Pancreas (tissue), 10 donors: ENCODE measurements around the gene TCF7L2. TPM values are rescaled to one million over a fixed set of nuclear protein-coding genes. Genes with fewer than 3 reads are reported as not detected.

Source experiments
- ATAC-seq, 4 donors: fragments of 200-7000 bp; cut with Tn5 transposase; one replicate each; pipeline versions ENCODE4 v1.8.0 to v1.9.1; 2020; ENCODE audit warnings: mild to moderate bottlenecking in 4 of 4, moderate library complexity in 4 of 4
- DNase-seq, 6 donors: peaks; one replicate each; pipeline ENCODE4 v3.0.0-alpha.2; 2020
- FAIRE-seq: peaks from 2 replicates; lab custom pipeline; 2012; peaks lifted over from hg19 to GRCh38; lab: Jason Lieb, UNC
- H3K27ac ChIP-seq, 4 donors: fragments of 200-600 bp; sonication (generic); 1 replicate in 3 of 4; 2 replicates in 1 of 4; pipeline versions ENCODE4 v1.5.0 to v1.8.0; 2020
- H3K27me3 ChIP-seq, 4 donors: fragments of 200-600 bp; one replicate each; pipeline ENCODE4 v1.8.0; 2021
- H3K36me3 ChIP-seq, 3 donors: fragments of 200-600 bp; sonication (generic) in 1 of 3; one replicate each; pipeline versions ENCODE4 v1.5.0 to v1.8.0; 2020 to 2021
- H3K4me1 ChIP-seq, 3 donors: fragments of 200-600 bp; one replicate each; pipeline ENCODE4 v1.8.0; 2021
- H3K4me3 ChIP-seq, 4 donors: fragments of 200-600 bp; sonication (generic) in 2 of 4; one replicate each; pipeline versions ENCODE4 v1.5.0 to v1.8.0; 2020 to 2021
- H3K9me3 ChIP-seq, 4 donors: fragments of 200-600 bp; one replicate each; pipeline ENCODE4 v1.8.0; 2021
- WGBS, 2 donors: extraction: QIAGEN DNeasy Blood & Tissue Kit; methylation state at CpG; one replicate each; pipeline ENCODE4 v1.1.7; 2013; 5-methylcytosine and 5-hydroxymethylcytosine counted together
- intact Hi-C, 3 donors: fragments of 100-400 bp; cut with DNase I; formaldehyde crosslinking; loops; one replicate each; pipeline versions ENCODE4 v1.11.1 to v1.14.2; 2022
- polyA plus RNA-seq, 2 donors: library from polyadenylated mRNA; stranded (reverse); fragments of 200-250 nt; gene quantifications; one replicate each; pipeline ENCODE4 v1.2.3, GENCODE V29; 2013
- total RNA-seq, 6 donors: library from RNA; stranded (reverse); fragmentation: NEBNext Ultra II Directional in 4 of 6; extraction: Animal tissue kit (Norgen Biotek cat#: 25700) in 4 of 6; gene quantifications; one replicate each; pipeline versions ENCODE4 v1.2.1 to v1.2.4, GENCODE V29; 2021 to 2023
- TF ChIP-seq, protein P1 (sequence below), 4 donors: fragments of 200-600 bp; sonication (generic) in 3 of 4; IDR thresholded peaks; one replicate each; pipeline versions ENCODE4 v1.5.0 to v1.8.0; 2021; ENCODE audit warnings: antibody characterized with exemption in 4 of 4
- donor health status: healthy with polysubstance abuse.
- donor health status: DM: no; HTN: no; CAD: no; lungs with moderate emphysema.
- donor health status: DM: no; HTN: no; CAD: no.
- donor health status: control.
- donor health status: control.
- donor health status: Bipolar disorder and iron deficiency.
- donor health status: DM: yes; HTN: yes; CAD: no.
- donor health status: DM: no; HTN: no; CAD: no.
- donor health status: DM: no; HTN: no; CAD: no.
- donor health status: DM: yes; HTN: yes; CAD: no.

The TCF7L2 gene
- total and polyA plus RNA-seq, 8 donors = 7.9 to 22.3 (median 11.6) TPM

DNA sequence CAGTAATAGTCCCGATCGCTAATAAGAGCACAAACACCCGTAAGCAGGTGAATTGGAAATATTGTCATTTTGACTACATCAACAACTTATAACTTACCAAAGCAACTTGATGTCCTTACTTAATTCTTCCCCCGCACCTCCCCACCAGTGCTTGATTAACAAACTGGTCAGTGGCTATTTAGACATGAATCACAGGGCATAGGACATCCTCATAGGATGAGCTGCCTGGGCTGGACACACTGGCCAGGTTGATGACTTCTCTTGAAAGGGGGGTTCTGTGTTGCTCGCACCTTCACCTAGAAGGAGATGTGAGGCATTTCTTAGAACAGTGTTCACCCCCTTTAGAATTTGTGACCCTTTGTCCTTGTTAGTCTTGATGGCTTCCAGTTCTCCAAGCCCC is 163.2 kb downstream of the TCF7L2 start:
- Histone ChIP-seq H3K36me3 (no peaks in the 10 kb centered on the region), H3K4me3 (no peak overlapping the region), H3K9me3 (no peaks in the 10 kb centered on the region), H3K27ac (peak overlapping the region in 2 of 4 donors; percentile 63 to 71), H3K27me3 (no peaks in the 10 kb centered on the region), H3K4me1 (peaks cover 21 to 47% (median 46%) of the 10 kb centered on the region in 3 donors)
- WGBS, 2 donors = 83 to 88% methylated on average over 5 of the region's 5 CpGs
- intact Hi-C loops = no loop called here
- TF ChIP-seq, protein P1, sequence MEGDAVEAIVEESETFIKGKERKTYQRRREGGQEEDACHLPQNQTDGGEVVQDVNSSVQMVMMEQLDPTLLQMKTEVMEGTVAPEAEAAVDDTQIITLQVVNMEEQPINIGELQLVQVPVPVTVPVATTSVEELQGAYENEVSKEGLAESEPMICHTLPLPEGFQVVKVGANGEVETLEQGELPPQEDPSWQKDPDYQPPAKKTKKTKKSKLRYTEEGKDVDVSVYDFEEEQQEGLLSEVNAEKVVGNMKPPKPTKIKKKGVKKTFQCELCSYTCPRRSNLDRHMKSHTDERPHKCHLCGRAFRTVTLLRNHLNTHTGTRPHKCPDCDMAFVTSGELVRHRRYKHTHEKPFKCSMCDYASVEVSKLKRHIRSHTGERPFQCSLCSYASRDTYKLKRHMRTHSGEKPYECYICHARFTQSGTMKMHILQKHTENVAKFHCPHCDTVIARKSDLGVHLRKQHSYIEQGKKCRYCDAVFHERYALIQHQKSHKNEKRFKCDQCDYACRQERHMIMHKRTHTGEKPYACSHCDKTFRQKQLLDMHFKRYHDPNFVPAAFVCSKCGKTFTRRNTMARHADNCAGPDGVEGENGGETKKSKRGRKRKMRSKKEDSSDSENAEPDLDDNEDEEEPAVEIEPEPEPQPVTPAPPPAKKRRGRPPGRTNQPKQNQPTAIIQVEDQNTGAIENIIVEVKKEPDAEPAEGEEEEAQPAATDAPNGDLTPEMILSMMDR (IDR thresholded peaks at IDR 0.05) = no peak
- FAIRE-seq = no peak
- peak in 2 of 4 donors; percentile 8 to 9 for ATAC-seq
- no peak for DNase-seq

DNA sequence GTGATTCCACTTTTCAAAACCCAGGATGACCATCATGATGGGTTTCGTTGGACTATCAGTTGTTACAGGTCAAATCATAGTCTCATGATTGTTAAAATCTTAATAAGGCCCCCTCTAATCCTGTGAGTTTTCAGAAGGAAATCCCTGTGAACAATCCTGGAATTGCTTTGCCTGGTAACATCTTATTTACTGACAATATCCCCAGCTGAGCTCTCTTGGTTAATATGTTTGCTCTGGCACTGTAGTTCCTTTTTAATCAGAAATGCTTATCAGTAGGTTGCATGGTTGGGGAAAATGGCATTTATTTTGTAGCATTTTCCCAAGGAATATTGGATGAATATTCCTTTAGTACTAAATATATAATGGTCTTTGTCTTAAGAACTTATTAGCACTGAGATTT is 163.9 kb downstream of the TCF7L2 start:
- Histone ChIP-seq H3K4me3 (no peak overlapping the region), H3K27ac (peak overlapping the region in 3 of 4 donors; percentile 4 to 71 (median 63)), H3K27me3 (no peaks in the 10 kb centered on the region), H3K36me3 (no peaks in the 10 kb centered on the region), H3K9me3 (no peaks in the 10 kb centered on the region), H3K4me1 (peaks cover 21 to 47% (median 46%) of the 10 kb centered on the region in 3 donors)
- DNase-seq (no peak), ATAC-seq (peak; percentile 35 to 74 (median 65)), FAIRE-seq (no peak)
- 32 to 47% methylated on average over 1 of the region's 1 CpG for WGBS, 2 donors
- TF ChIP-seq, protein P1 (IDR thresholded peaks at IDR 0.05) = no peak
- intact Hi-C loops = no loop called here

DNA sequence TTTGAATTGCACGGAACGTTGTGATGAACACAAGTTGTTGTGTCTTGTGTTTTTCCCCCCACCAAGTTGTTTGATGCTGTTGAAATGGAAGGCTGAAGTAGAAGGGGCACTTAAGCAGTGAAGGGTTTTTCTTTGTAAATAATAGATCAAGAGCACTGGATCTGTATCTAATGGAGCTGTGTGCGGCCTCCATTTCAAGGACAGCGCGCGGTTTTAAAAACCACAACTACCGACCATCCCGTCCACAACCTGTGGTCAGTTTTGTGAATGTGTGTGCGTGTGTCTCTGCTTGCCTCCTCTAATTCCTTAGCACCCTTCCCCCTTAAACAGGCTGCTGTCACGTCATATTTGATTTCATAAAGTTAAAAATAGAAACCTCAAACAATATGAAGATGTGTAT is 165.5 kb downstream of the TCF7L2 start:
- H3K36me3 ChIP-seq = no peaks in the 10 kb centered on the region
- 84 to 89% methylated on average over 10 of the region's 10 CpGs for WGBS, 2 donors
- TF ChIP-seq, protein P1 (IDR thresholded peaks at IDR 0.05) = no peak
- peaks cover 21 to 47% (median 46%) of the 10 kb centered on the region in 3 donors for H3K4me1 ChIP-seq
- ATAC-seq (no peak), DNase-seq (no peak), FAIRE-seq (no peak)
- H3K9me3 ChIP-seq = no peaks in the 10 kb centered on the region
- intact Hi-C loops = no loop called here
- H3K4me3 ChIP-seq = no peak overlapping the region
- no peak overlapping the region for H3K27ac ChIP-seq
- no peaks in the 10 kb centered on the region for H3K27me3 ChIP-seq

DNA sequence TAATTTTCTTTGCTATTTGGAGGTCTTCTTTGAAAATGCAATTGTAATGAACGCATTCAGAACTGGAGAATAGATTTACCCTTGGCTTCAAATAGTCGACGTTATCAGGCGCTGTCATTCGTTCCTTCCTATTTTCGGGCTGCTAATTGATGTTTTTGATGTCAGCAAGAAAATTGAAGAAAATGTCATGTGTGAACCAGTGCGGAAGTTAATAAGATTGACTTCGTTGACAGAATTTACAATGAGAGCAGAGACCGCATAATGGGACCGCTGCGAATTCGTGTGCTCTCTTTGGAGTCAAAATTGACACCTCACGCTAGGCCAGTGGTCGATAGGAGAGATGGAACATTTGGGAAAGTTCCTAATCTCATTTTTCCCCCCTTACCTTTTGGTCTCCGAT is 168.8 kb downstream of the TCF7L2 start:
- Histone ChIP-seq H3K36me3 (no peaks in the 10 kb centered on the region), H3K27me3 (no peaks in the 10 kb centered on the region), H3K27ac (no peak overlapping the region), H3K4me3 (no peak overlapping the region), H3K4me1 (peaks cover 7 to 23% (median 18%) of the 10 kb centered on the region in 3 donors), H3K9me3 (no peaks in the 10 kb centered on the region)
- intact Hi-C loops = no loop called here
- FAIRE-seq (no peak), ATAC-seq (no peak), DNase-seq (no peak)
- TF ChIP-seq, protein P1 (IDR thresholded peaks at IDR 0.05) = no peak
- 96 to 97% methylated on average over 15 of the region's 15 CpGs for WGBS, 2 donors

DNA sequence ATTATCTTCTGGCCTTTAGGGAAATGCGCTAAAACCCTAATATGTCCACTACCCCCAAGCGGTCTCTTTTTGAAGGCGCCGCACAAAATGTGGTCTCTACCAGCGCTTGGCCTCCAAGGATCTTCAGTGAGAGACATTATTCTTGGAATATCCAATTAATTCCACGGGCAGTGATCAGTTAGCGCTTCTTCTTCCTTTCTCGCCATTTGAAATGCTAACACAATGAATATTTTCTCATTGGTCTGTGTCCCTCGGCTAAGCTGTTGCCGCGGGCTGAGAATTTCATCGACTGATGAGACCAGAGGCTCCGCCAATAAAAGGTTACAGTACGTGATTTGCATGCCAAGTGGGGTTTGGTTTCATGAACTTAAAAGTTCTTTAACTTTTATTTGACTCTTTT is 169.8 kb downstream of the TCF7L2 start:
- Histone ChIP-seq H3K27me3 (no peaks in the 10 kb centered on the region), H3K27ac (no peak overlapping the region), H3K4me3 (no peak overlapping the region), H3K9me3 (no peaks in the 10 kb centered on the region), H3K4me1 (peaks cover 7 to 17% (median 10%) of the 10 kb centered on the region in 3 donors), H3K36me3 (no peaks in the 10 kb centered on the region)
- TF ChIP-seq, protein P1 (IDR thresholded peaks at IDR 0.05) = no peak
- ATAC-seq (no peak), FAIRE-seq (no peak), DNase-seq (no peak)
- intact Hi-C loops = loop anchor here in 1 of 3 donors (10.0 kb wide), 1 partner anchor 165 kb away; the partner anchor contains the start of gene TCF7L2
- 98% methylated on average over 14 of the region's 14 CpGs for WGBS, 2 donors
